HG02840 (cell line): ENCODE results near the gene DLEC1.

Source experiments
- ATAC-seq: cut with Tn5 transposase; IDR thresholded peaks from one replicate; pipeline ENCODE4 v1.9.1; 2021; ENCODE audit warnings: mild to moderate bottlenecking, moderate library complexity, moderate number of reproducible peaks; ENCODE audit not compliant: unreplicated experiment, low FRiP score

Gene DLEC1

DNA sequence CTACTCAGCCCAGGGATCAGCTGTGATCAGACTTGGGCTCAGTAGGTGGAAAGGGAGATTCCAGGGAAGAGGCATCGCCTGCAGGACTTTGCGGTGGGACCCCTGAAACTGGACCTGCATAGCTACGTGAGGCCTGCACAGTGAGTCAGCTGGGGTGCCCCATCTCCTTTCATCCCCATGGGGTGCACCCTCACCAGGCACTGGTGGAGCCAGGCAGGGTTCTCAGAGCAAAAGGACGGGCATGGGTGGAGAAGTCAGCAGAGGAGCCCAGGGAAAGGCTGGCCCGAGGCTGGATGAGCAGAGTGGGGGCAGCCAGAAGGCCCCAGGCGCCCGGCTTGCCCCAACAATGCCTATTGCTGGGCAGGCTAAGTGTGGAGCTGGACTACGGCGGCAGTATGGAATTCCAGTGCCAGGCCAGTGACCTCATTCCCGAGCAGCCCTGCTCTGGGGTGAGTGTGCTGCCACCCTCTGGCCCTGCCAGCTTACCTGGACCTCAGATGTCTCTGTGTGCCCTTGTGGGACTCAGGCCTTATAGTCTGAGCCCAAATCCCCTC lies 78.2 kb downstream of the DLEC1 start:
- no peak for ATAC-seq

GRCh38 chr3:38117748-38118420 lies 78.9 kb downstream of the DLEC1 start:
- ATAC-seq = no peak

- ATAC-seq = no peak
Measured at GRCh38 chr3:38118421-38119247, 79.6 kb downstream of the DLEC1 start.

DNA sequence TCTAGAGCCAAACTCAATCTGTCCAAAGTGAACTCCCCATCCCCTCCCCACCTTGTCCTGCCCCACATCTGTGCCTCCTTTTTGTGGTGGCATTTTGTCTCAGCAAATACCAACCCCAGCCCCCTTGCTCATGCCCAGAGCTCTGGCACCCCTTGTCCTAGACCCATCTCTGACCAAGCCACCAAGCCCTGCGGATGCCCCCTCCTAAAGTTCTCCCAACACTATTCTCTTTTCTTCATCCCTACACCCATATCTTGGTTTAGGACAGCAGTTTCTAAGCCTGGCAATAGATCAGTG lies 80.2 kb downstream of the DLEC1 start:
- ATAC-seq = no peak

DNA sequence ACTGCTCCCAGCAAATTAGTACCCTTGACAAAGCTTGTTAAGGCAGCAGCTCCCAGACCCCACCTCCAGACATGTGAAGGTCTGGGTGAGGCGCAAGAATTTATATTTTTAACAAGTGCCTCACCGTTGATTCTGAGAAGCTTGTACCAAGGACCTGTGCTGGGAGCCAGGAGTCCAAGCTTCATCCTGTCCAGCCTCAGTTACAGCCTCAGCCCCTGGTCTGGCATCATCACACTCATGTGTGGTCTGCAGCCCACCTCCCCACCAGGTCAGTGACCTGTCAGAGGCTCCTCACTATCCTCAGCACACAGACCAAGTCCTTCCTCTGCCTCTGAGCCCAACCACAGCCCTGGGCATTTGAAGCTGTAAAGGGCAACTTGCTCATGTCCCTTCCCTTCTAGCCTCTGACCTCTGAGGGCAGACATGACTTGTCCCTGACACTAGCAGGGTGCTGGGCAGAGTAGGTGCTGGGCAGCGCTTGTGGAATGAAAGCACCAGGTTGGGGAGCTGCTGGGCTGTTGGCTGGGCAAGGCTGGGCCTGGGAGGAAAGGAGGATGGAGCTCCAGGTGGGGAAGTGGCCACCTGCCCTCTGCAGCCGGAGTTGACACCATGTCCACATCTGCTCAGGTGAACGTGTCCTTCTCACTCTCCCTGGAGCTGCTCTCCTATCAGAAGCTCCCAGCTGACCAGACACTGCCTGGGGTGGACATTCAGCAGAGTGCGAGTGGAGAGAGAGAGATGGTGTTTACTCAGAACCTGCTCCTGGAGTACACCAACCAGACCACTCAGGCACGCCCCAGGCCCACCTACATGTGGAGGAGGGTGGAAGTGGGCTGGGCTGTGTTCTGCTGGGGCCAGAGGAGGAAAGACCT lies 81.0 kb downstream of the DLEC1 start:
- no peak for ATAC-seq

DNA sequence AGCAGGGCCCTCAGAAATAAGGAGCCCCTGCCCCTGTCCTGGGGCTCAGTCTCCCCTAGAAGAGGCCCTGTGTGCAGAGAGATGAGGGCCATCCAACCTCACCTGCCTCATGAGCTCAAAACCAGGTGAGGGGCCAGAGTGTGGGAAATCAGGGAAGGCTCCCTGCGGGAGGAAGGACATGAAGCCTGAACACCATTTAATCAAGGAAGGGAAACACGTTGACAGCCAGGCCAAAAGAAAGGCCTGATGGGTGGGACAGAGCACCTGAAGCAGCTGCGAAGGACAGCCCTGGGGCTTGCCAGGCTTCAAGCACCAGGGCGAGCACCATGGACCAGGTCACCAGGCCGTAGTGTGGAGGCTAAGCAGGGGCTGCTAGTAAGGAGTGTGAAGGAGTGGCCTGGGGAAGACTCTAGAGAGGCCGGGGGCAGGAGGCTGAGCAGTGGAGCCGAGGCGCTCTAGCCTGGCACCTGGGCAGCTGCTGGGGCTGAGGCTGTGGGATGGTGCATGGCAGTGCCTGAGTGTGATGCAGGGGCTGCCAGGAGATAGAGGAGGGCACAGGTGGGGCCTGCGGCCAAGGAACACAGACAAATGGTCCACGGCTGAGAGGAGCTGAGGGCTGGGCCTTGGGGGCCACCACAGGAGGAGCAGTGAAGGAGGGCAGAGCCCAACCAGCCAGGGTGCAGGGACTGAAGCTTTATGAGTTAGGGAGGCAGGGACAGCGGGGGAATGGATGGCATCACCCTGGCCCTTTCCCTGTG lies 81.9 kb downstream of the DLEC1 start:
- ATAC-seq = no peak

DNA sequence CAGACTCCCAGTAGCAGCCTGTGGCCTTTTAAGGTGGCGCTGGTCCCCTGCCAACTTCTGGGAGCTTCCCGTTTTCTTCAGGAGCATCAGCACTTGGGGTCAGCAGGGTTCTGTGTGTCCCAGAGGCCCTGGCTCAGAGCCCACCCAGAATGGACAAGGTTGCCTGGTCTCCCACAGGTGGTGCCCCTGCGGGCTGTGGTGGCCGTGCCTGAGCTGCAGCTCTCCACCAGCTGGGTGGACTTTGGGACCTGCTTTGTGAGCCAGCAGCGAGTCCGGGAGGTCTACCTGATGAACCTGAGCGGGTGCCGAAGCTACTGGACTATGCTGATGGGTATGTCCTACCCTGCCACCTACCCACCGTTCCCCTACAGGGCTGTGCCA lies 82.4 kb downstream of the DLEC1 start:
- ATAC-seq = no peak

DNA sequence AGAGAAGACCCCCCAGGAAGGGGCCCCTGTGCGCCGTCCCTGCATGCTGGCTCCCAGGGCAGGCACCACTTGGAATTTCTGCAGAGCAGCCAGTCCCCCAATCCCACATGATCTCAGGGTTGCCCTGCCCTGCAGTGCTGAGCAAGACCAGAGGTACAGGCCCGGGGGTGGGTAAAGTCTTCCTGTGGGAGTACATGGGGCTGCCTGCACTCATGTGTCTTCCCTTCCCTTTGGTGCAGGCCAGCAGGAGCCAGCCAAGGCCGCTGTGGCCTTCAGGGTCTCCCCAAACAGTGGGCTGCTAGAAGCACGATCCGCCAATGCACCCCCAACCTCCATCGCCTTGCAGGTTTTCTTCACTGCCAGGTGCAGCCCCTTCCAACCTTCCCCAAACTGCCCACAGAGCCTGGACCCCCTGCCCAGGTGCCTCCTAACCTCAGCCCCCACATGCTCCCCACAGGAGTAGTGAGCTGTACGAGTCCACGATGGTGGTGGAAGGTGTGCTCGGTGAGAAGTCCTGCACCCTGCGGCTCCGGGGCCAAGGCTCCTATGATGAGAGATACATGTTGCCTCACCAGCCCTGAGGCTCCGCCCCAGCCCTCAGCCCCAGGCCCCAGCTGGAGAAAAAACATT lies 82.9 kb downstream of the DLEC1 start:
- no peak for ATAC-seq

GRCh38 chr3:38122712-38123290 lies 83.8 kb downstream of the DLEC1 start:
- ATAC-seq = no peak

GRCh38 chr3:38124324-38125122 lies 85.5 kb downstream of the DLEC1 start:
- no peak for ATAC-seq

GRCh38 chr3:38125305-38126120 lies 86.5 kb downstream of the DLEC1 start:
- no peak for ATAC-seq

GRCh38 chr3:38126121-38126892 lies 87.3 kb downstream of the DLEC1 start:
- ATAC-seq = no peak

- no peak for ATAC-seq
Measured at GRCh38 chr3:38127611-38128302, 88.7 kb downstream of the DLEC1 start.

DNA sequence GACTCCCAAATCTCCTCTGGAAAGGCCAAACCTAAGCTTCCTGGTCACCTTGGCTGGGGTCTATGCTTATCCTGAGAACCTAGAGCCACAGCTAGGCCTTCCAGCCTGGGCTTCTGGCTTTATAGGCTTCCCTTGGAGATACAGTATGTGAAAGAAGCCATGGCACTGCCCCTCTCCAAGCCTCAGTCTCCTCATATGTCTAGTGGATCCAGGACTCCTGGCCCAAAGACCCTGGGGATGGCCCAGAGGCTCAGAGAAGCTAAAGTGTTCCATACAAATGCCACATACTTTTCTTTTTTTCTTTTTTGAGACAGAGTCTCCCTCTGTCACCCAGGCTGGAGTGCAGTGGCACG lies 89.3 kb downstream of the DLEC1 start:
- ATAC-seq = no peak

GRCh38 chr3:38129058-38129457 lies 90.0 kb downstream of the DLEC1 start:
- ATAC-seq = no peak

DNA sequence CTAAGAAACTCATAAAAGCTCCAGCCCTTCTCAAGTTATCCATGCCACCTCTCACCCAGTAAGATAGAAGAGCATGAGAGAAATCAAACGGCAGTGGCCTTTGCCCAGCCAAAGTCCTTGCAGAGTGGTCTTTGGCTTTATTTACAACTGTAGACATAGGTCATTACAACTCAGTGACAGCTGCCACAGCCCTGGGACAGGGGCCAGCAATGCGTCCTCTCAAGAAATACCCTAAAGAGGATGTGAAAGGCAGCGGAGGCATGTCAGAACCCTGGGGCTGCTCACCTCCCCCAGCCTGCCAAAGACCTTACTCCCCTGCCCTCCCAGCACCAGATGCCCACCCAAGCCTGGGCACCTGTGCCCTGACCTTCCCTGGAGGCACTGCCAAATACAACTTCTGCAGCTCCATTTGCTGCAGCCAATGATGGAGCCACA lies 91.6 kb downstream of the DLEC1 start:
- ATAC-seq = no peak
